NCI-H146 treated with DMSO at 0.1 percent for 48 hours (cell line): Measurements from ENCODE around the gene C10orf143.
"Not testable (repeated sequence)": the region's sequence is repeated elsewhere in the genome, so short reads cannot be mapped to it uniquely, and the experiment has no call there.

ENCODE experiments used
- DNase-seq: peaks from one replicate; lab custom pipeline; 2025; ENCODE audit not compliant: unreplicated experiment; lab: John Stamatoyannopoulos, UW

The C10orf143 gene

GRCh38 chr10:130037169-130037661 lies 73.4 kb downstream of the C10orf143 start:
- no peak for DNase-seq

- DNase-seq = no peak
Observed at GRCh38 chr10:130036296-130037065, 74.1 kb downstream of the C10orf143 start.

GRCh38 chr10:130029209-130029608 lies 81.4 kb downstream of the C10orf143 start:
- DNase-seq = no peak

- no peak for DNase-seq
Observed at GRCh38 chr10:130028465-130028819, 82.2 kb downstream of the C10orf143 start.

GRCh38 chr10:130027716-130028464 lies 82.7 kb downstream of the C10orf143 start:
- no peak for DNase-seq

- no peak for DNase-seq
Observed at GRCh38 chr10:130026670-130027456, 83.8 kb downstream of the C10orf143 start.

GRCh38 chr10:130025811-130026485 lies 84.7 kb downstream of the C10orf143 start:
- no peak for DNase-seq

- DNase-seq = no peak
Observed at GRCh38 chr10:130025326-130025725, 85.3 kb downstream of the C10orf143 start.

- DNase-seq = no peak
Observed at GRCh38 chr10:130024779-130025325, 85.8 kb downstream of the C10orf143 start.

- DNase-seq = not testable (repeated sequence)
Observed at GRCh38 chr10:130024326-130024725, 86.3 kb downstream of the C10orf143 start.

GRCh38 chr10:130023454-130024230 lies 87.0 kb downstream of the C10orf143 start:
- no peak for DNase-seq

- no peak for DNase-seq
Observed at GRCh38 chr10:130022511-130023299, 87.9 kb downstream of the C10orf143 start.

GRCh38 chr10:130022086-130022485 lies 88.5 kb downstream of the C10orf143 start:
- DNase-seq = no peak

- no peak for DNase-seq
Observed at GRCh38 chr10:130021383-130021950, 89.2 kb downstream of the C10orf143 start.

- no peak for DNase-seq
Observed at GRCh38 chr10:130020651-130021382, 89.8 kb downstream of the C10orf143 start.

GRCh38 chr10:130018730-130019185 lies 91.9 kb downstream of the C10orf143 start:
- DNase-seq = no peak

- no peak for DNase-seq
Observed at GRCh38 chr10:130018265-130018664, 92.4 kb downstream of the C10orf143 start.

GRCh38 chr10:130017631-130018022 lies 93.0 kb downstream of the C10orf143 start:
- DNase-seq = no peak
